Measurements from ENCODE around the gene ELMO1.

GRCh38 chr7:36865019-36865418 is 583.6 kb downstream of the ELMO1 start:
- no peak for TF ChIP-seq POLR2A (IDR thresholded peaks at IDR 0.05; ENCODE audit: low read depth, low read length)
- TF ChIP-seq POLR2AphosphoS5 (IDR thresholded peaks at IDR 0.05; ENCODE audit: low read depth, low read length) = no peak
- no peak for TF ChIP-seq TAF1 (IDR thresholded peaks at IDR 0.05; ENCODE audit: borderline replicate concordance, low read depth, low read length)

Data from GM12892 (cell line).